WTC11 (cell line): ENCODE data around the gene TREH. TPM values are rescaled to one million over a fixed set of nuclear protein-coding genes. Genes with fewer than 3 reads are reported as not detected.

Source experiments
- ATAC-seq: fragments of 200-7000 bp; cut with Tn5 transposase; 2 replicates; pipeline ENCODE4 v1.10.0; 2021; ENCODE audit warnings: mild to moderate bottlenecking, moderate library complexity
- CTCF ChIA-PET: fragments of 300-600 bp; sonication (Branson Sonifier 250); formaldehyde crosslinking; loops from one replicate; lab custom pipeline; 2021; ENCODE audit warnings: antibody characterized with exemption; lab: Charles Lee
- POLR2A ChIA-PET: fragments of 350-600 bp; sonication (Branson Sonifier 250); formaldehyde crosslinking; loops from one replicate; lab custom pipeline; 2021; ENCODE audit warnings: antibody characterized with exemption; lab: Charles Lee
- DNase-seq: peaks from one replicate; pipeline ENCODE4 v3.0.0; 2021; ENCODE audit warnings: low spot score
- H3K27ac Mint-ChIP-seq: 2 replicates; pipeline ENCODE4 v1.8.0; 2021; ENCODE audit warnings: mixed read lengths
- H3K27me3 Mint-ChIP-seq: 2 replicates; pipeline ENCODE4 v1.8.0; 2021; ENCODE audit warnings: low read depth, mild to moderate bottlenecking, moderate library complexity, mixed read lengths
- H3K36me3 Mint-ChIP-seq: 2 replicates; pipeline ENCODE4 v1.8.0; 2021; ENCODE audit warnings: mixed read lengths
- H3K4me1 Mint-ChIP-seq: 2 replicates; pipeline ENCODE4 v1.8.0; 2022; ENCODE audit warnings: mixed read lengths
- H3K4me3 Mint-ChIP-seq: 2 replicates; pipeline ENCODE4 v1.8.0; 2021; ENCODE audit warnings: mild to moderate bottlenecking, moderate library complexity, mixed read lengths
- H3K9me3 Mint-ChIP-seq: 2 replicates; pipeline ENCODE4 v1.8.0; 2021; ENCODE audit warnings: mixed read lengths
- AFF4 ChIP-seq: sonication (generic); formaldehyde crosslinking; IDR thresholded peaks from 2 replicates; pipeline ENCODE4 v1.8.1; 2023; ENCODE audit warnings: mild to moderate bottlenecking, missing genetic modification reagents, borderline replicate concordance
- EMX1 ChIP-seq: fragments of 250-450 bp; sonication (Bioruptor Pico); IDR thresholded peaks from 2 replicates; pipeline ENCODE4 v1.8.0; 2021; ENCODE audit warnings: mild to moderate bottlenecking
- GABPB1 ChIP-seq: sonication (generic); formaldehyde crosslinking; IDR thresholded peaks from 2 replicates; pipeline ENCODE4 v1.8.1; 2023; ENCODE audit warnings: mild to moderate bottlenecking, missing genetic modification reagents
- GRHL2 ChIP-seq: fragments of 250-450 bp; sonication (Bioruptor Pico); IDR thresholded peaks from 2 replicates; pipeline ENCODE4 v1.8.0; 2022; ENCODE audit warnings: mild to moderate bottlenecking, moderate library complexity; ENCODE audit not compliant: insufficient replicate concordance, severe bottlenecking
- GTF2I ChIP-seq: fragments of 250-450 bp; sonication (Bioruptor Pico); conservative IDR thresholded peaks from 2 replicates; pipeline ENCODE4 v1.4.0; 2021; ENCODE audit warnings: mild to moderate bottlenecking
- JUN ChIP-seq: sonication (generic); formaldehyde crosslinking; IDR thresholded peaks from 2 replicates; pipeline ENCODE4 v1.8.0; 2023; ENCODE audit warnings: mild to moderate bottlenecking, missing genetic modification reagents
- KAT7 ChIP-seq: sonication (generic); formaldehyde crosslinking; IDR thresholded peaks from 2 replicates; pipeline ENCODE4 v1.8.1; 2023; ENCODE audit warnings: missing genetic modification reagents, mild to moderate bottlenecking, borderline replicate concordance
- MXD4 ChIP-seq: fragments of 250-450 bp; sonication (Bioruptor Pico); IDR thresholded peaks from 2 replicates; pipeline ENCODE4 v1.8.0; 2021; ENCODE audit warnings: mild to moderate bottlenecking, moderate library complexity, borderline replicate concordance
- NFATC4 ChIP-seq: fragments of 250-450 bp; sonication (Bioruptor Pico); IDR thresholded peaks from 2 replicates; pipeline ENCODE4 v1.9.0; 2021; ENCODE audit warnings: mild to moderate bottlenecking
- NR3C1 ChIP-seq: sonication (generic); formaldehyde crosslinking; conservative IDR thresholded peaks from 2 replicates; pipeline ENCODE4 v1.8.1; 2023; ENCODE audit warnings: low read depth, mild to moderate bottlenecking, missing genetic modification reagents
- SP1 ChIP-seq: sonication (generic); formaldehyde crosslinking; conservative IDR thresholded peaks from 2 replicates; pipeline ENCODE4 v1.8.1; 2022; ENCODE audit warnings: missing genetic modification reagents
- ZNF219 ChIP-seq: sonication (generic); formaldehyde crosslinking; IDR thresholded peaks from 2 replicates; pipeline ENCODE4 v1.8.0; 2023; ENCODE audit warnings: missing genetic modification reagents, mild to moderate bottlenecking, borderline replicate concordance
- ZNF416 ChIP-seq: fragments of 250-450 bp; sonication (Bioruptor Pico); IDR thresholded peaks from 2 replicates; pipeline ENCODE4 v1.9.0; 2021; ENCODE audit warnings: mild to moderate bottlenecking, inconsistent platforms
- ZNF512 ChIP-seq: sonication (generic); formaldehyde crosslinking; IDR thresholded peaks from 2 replicates; pipeline ENCODE4 v1.8.1; 2022; ENCODE audit warnings: missing genetic modification reagents, borderline replicate concordance
- total RNA-seq: library from RNA; stranded (reverse); gene quantifications from 3 replicates; pipeline ENCODE4 v1.2.3, GENCODE V29; 2021
- TF ChIP-seq, protein P1 (sequence below): sonication (generic); formaldehyde crosslinking; IDR thresholded peaks from 2 replicates; pipeline ENCODE4 v1.8.1; 2023; ENCODE audit warnings: mild to moderate bottlenecking, missing genetic modification reagents, moderate library complexity
- TF ChIP-seq, protein P2 (sequence below): fragments of 250-450 bp; sonication (Bioruptor Pico); IDR thresholded peaks from 2 replicates; pipeline ENCODE4 v2.1.2; 2022; ENCODE audit warnings: mild to moderate bottlenecking, moderate library complexity
- TF ChIP-seq, protein P3 (sequence below): fragments of 250-450 bp; sonication (Bioruptor Pico); conservative IDR thresholded peaks from 2 replicates; pipeline ENCODE4 v1.9.0; 2021; ENCODE audit warnings: mild to moderate bottlenecking

Gene TREH
- total RNA-seq, 1 experiment from 2014 or later, result not detected

DNA sequence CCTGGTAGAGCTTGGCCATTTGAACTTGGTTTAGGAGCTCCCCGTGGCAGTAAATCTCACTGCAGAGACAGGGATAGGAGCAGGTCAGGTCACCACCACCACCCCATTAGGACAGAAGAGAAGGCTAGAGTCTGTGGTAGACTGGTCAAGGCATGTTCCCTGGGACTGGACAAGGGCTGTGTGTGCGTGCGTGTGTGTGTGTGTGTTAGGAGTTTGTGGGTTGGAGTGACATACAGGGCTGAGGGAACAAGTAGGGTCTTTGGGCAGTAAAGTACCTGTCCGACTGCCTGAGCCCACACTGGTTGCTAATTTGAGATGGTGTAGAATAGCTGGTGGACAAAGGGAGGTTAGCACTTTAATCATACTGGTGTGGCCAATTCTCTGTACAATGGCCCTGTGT lies 16.1 kb downstream of the TREH start:
- CTCF ChIA-PET, result interaction anchor here (0.6 to 2.7 kb wide), 5 partner anchors 26 to 69 kb away, joined by 3 to 12 read pairs (median 9); no protein-coding TSS in a partner anchor
- no peaks in the 10 kb centered on the region for H3K9me3 Mint-ChIP-seq
- no peak overlapping the region for H3K4me3 Mint-ChIP-seq
- no peak overlapping the region for H3K27ac Mint-ChIP-seq
- peaks cover 39% of the 10 kb centered on the region for H3K4me1 Mint-ChIP-seq
- TF ChIP-seq ZNF219 (CRISPR knock-in tag), result no peak
- no peak for TF ChIP-seq GABPB1
- TF ChIP-seq AFF4, result no peak
- TF ChIP-seq, all 79 proteins: peak for 0
- H3K27me3 Mint-ChIP-seq, result peaks cover 7% of the 10 kb centered on the region
- H3K36me3 Mint-ChIP-seq, result no peaks in the 10 kb centered on the region
- no peak for ATAC-seq
- POLR2A ChIA-PET, result no interaction called here
- DNase-seq, result no peak

GRCh38 chr11:118662401-118663271 lies 16.8 kb downstream of the TREH start:
- H3K4me3 Mint-ChIP-seq, result no peak overlapping the region
- no peak overlapping the region for H3K27ac Mint-ChIP-seq
- ChIA-PET POLR2A (interaction anchor here (0.6 kb wide), 1 partner anchor 10 kb away, joined by 4 read pairs; no protein-coding TSS in a partner anchor), CTCF (interaction anchor here (0.5 to 3.1 kb wide), 7 partner anchors 16 to 288 kb away, joined by 3 to 12 read pairs (median 9); partner anchors contain the start of gene TREH)
- H3K4me1 Mint-ChIP-seq, result peaks cover 44% of the 10 kb centered on the region
- DNase-seq (no peak), ATAC-seq (no peak)
- H3K9me3 Mint-ChIP-seq, result no peaks in the 10 kb centered on the region
- no peaks in the 10 kb centered on the region for H3K36me3 Mint-ChIP-seq
- peaks cover 7% of the 10 kb centered on the region for H3K27me3 Mint-ChIP-seq
- TF ChIP-seq GRHL2 (CRISPR knock-in tag) (no peak), NFATC4 (CRISPR knock-in tag) (no peak), JUN (CRISPR knock-in tag) (no peak), SP1 (CRISPR knock-in tag) (no peak), ZNF512 (no peak)
- TF ChIP-seq, protein P1, sequence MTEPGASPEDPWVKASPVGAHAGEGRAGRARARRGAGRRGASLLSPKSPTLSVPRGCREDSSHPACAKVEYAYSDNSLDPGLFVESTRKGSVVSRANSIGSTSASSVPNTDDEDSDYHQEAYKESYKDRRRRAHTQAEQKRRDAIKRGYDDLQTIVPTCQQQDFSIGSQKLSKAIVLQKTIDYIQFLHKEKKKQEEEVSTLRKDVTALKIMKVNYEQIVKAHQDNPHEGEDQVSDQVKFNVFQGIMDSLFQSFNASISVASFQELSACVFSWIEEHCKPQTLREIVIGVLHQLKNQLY, result no peak
- TF ChIP-seq, protein P2, sequence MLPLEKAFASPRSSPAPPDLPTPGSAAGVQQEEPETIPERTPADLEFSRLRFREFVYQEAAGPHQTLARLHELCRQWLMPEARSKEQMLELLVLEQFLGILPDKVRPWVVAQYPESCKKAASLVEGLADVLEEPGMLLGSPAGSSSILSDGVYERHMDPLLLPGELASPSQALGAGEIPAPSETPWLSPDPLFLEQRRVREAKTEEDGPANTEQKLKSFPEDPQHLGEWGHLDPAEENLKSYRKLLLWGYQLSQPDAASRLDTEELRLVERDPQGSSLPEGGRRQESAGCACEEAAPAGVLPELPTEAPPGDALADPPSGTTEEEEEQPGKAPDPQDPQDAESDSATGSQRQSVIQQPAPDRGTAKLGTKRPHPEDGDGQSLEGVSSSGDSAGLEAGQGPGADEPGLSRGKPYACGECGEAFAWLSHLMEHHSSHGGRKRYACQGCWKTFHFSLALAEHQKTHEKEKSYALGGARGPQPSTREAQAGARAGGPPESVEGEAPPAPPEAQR (CRISPR knock-in tag), result no peak

DNA sequence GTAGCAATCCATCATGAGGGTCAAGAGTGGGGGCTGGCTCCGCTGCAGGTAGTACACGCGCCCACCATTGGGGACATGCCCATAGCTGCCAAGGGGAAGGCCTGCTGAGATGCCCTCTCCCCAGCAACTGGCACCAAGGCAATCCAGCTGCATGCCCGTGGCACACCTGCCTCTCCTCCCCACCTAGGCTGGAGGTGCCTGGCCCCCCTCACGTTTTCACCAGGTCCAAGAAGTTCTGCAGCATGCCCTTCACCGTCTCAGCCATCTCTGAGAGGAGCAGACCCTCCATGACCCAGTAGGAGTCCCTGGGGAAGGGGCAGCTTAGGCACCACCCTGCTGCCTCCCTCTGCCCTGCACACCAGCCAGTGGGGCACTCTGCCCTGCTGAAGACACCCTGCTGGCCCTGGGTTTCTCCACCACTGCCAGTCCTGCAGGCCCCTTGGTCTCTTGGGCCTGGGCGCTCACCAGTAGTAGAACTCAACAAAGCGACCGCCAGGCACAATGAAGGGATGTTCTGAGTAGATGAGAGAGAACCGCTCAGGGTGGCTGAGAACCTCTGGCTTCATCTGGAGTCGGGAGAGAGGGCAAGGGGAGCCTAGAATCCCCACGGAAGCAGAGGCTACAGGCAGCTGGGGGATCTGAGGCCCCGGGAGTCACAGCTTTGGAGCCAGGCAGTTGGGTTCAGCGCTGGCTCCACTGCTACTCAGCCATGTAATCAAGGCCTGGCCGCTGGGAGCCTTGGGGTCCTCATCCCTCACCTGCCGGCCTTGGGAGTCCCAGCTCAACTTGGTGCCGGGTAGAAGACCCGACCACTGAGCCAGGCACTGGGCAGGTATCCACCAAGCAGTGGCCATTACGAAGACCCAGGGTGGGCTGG lies 17.8 kb downstream of the TREH start:
- POLR2A ChIA-PET, result no interaction called here
- Mint-ChIP-seq H3K27me3 (peaks cover 3% of the 10 kb centered on the region; the same call in 1 of the 2 replicates), H3K27ac (no peak overlapping the region), H3K4me3 (no peak overlapping the region), H3K4me1 (peaks cover 48% of the 10 kb centered on the region), H3K9me3 (no peaks in the 10 kb centered on the region), H3K36me3 (no peaks in the 10 kb centered on the region; the same call in 1 of the 2 replicates)
- DNase-seq (no peak), ATAC-seq (no peak)
- CTCF ChIA-PET, result interaction anchor here (1.1 to 7.0 kb wide), 7 partner anchors 17 to 295 kb away, joined by 3 to 78 read pairs (median 12); partner anchors contain the start of genes PHLDB1, TREH and UPK2
- TF ChIP-seq NR3C1 (CRISPR knock-in tag) (no peak), KAT7 (CRISPR knock-in tag) (no peak), GTF2I (CRISPR knock-in tag) (no peak), EMX1 (CRISPR knock-in tag) (no peak), MXD4 (no peak), ZNF512 (no peak), ZNF416 (CRISPR knock-in tag) (no peak)
- TF ChIP-seq, protein P3, sequence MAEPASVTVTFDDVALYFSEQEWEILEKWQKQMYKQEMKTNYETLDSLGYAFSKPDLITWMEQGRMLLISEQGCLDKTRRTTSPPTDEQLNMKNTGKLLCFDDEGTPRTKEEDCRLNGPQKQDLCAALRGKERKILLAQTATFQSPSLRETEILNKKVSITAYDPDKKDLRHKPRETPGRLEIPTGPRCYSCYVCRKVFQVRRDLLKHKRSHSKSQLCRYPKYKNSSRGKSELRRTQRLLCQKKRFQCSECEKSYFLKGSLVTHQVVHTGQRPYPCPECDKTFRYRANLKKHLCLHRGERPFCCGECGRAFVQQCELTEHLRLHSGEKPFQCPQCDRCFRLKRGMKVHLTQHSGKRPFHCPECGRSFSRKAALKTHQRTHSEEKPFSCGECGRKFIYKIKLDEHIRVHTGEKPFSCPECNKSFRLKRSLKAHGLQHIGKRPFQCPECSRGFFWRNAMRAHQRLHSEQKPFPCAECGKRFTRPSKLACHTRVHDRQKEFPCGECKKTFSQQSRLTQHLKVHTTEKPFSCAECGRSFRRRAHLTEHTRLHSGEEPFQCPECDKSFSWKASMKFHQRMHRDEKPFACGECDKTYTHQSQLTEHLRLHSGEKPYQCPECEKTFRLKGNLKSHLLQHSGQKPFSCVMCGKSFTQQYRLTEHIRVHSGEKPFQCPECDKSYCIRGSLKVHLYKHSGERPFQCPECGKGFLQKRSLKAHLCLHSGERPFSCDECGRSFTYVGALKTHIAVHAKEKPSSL (CRISPR knock-in tag), result no peak
